ENCODE data around the gene TYMS. TPM values are rescaled to one million over a fixed set of nuclear protein-coding genes. Genes with fewer than 3 reads are reported as not detected.
A peak's percentile ranks its signal among the peaks of the same experiment; 100 is the strongest.

TYMS gene
- total and polyA plus RNA-seq, 9 of the 15 experiments (the other 6 are each of a cell fraction or from before 2014, with no cell fraction given): 69.1 to 409 (median 175) TPM

DNA sequence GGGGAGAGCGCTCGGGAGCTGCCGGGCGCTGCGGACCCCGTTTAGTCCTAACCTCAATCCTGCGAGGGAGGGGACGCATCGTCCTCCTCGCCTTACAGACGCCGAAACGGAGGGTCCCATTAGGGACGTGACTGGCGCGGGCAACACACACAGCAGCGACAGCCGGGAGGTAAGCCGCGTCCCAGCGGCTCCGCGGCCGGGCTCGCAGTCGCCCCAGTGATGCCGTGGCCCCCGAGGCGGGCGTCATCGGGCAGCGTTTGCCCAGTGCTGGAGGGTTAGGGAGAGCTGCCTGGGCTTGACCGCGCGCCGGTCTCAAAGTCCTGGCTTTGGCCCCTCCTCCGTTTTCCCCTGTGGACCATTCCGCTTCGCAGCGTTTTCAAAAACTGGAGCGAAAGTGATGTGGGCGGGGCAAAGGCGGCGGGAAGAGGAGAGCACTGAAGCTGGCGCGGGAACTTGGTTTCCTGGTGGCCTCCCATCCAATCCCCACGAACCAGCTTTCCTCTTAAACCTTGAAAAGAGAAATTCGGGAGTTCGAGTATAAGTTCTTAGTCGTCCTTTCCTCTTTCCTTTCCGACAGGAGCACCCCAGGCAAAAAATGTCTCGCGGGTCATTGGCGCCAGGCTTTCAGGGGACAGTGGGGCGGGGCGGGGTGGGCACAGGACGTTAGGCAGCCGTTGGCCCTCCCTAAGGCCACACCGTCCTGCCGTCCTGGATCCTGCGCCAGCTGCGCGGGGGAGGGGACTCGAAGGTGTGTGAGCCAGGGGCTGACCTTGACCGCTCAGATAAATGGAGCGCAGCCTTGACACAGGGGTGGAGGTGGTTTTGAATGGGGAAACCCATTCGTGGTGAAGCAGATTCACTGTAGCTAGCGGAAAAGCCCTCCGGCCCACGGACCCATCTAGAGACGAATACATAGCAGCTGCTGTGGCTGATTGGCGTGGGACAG, 821 bp downstream of the TYMS start (continued):
- TF ChIP-seq, protein P1, sequence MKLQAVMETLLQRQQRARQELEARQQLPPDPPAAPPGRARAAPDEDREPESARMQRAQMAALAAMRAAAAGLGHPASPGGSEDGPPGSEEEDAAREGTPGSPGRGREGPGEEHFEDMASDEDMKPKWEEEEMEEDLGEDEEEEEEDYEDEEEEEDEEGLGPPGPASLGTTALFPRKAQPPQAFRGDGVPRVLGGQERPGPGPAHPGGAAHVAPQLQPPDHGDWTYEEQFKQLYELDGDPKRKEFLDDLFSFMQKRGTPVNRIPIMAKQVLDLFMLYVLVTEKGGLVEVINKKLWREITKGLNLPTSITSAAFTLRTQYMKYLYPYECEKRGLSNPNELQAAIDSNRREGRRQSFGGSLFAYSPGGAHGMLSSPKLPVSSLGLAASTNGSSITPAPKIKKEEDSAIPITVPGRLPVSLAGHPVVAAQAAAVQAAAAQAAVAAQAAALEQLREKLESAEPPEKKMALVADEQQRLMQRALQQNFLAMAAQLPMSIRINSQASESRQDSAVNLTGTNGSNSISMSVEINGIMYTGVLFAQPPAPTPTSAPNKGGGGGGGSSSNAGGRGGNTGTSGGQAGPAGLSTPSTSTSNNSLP (IDR thresholded peaks at IDR 0.05; ENCODE audit: borderline replicate concordance, low read depth, low read length): no peak
- TF ChIP-seq PURB (CRISPR knock-in tag; IDR thresholded peaks at IDR 0.05; ENCODE audit: low read depth) (no peak), SIX5 (IDR thresholded peaks at IDR 0.05; ENCODE audit: borderline replicate concordance in 1 of 2, insufficient read depth in 1 of 2, low read depth in 1 of 2, low read length in 2 of 2) (0 out of 4 replicates have a peak, but pooled peaks of 1 of the 2 experiments have one; percentile 11), NR2C1 (IDR thresholded peaks at IDR 0.05) (no peak), NR2C1 (tag; IDR thresholded peaks at IDR 0.05) (no peak), MYC (IDR thresholded peaks at IDR 0.05; ENCODE audit: low read depth, low read length) (peak; percentile 56), MYC (CRISPR knock-in tag; IDR thresholded peaks at IDR 0.05; ENCODE audit: borderline replicate concordance, low read depth) (peak; percentile 63; the same call in 1 of the 2 replicates), SLC30A9 (CRISPR knock-in tag; IDR thresholded peaks at IDR 0.05) (no peak), ZSCAN32 (CRISPR knock-in tag; IDR thresholded peaks at IDR 0.05) (no peak), POLR2AphosphoS5 (IDR thresholded peaks at IDR 0.05; ENCODE audit: control insufficient read depth, insufficient read depth, low read depth, low read length) (peak; percentile 60; the same call in 1 of the 2 replicates), CREM (IDR thresholded peaks at IDR 0.05; ENCODE audit: low read depth) (peak; percentile 91), ZFP36 (IDR thresholded peaks at IDR 0.05; ENCODE audit: low read depth, low read length, partially characterized antibody) (no peak), KAT2B (IDR thresholded peaks at IDR 0.05; ENCODE audit: low read depth, low read length) (no peak), SMAD1 (IDR thresholded peaks at IDR 0.05; ENCODE audit: low read depth, low read length, partially characterized antibody) (peak; percentile 45), KDM5B (IDR thresholded peaks at IDR 0.05; ENCODE audit: insufficient replicate concordance, low read depth, low read length) (peak; percentile 91), RCOR1 (IDR thresholded peaks at IDR 0.05; ENCODE audit: borderline replicate concordance in 1 of 2, low read depth in 2 of 2, low read length in 2 of 2) (peak in 1 of 2 experiments; percentile 58; a peak in 3 of 4 replicates), TBL1XR1 (IDR thresholded peaks at IDR 0.05; ENCODE audit: low read length in 2 of 2) (no peak), ELF4 (CRISPR knock-in tag; IDR thresholded peaks at IDR 0.05) (no peak), ZBTB1 (CRISPR knock-in tag; IDR thresholded peaks at IDR 0.05; ENCODE audit: borderline replicate concordance, low read depth) (peak; percentile 59; the same call in 1 of the 2 replicates), ATF7 (IDR thresholded peaks at IDR 0.05) (peak; percentile 98), FOXK1 (CRISPR knock-in tag; IDR thresholded peaks at IDR 0.05; ENCODE audit: borderline replicate concordance) (0 out of 2 replicates have a peak, but pooled peaks have one; percentile 76), RBM25 (IDR thresholded peaks at IDR 0.05; ENCODE audit: low read depth, low read length, severe bottlenecking) (no peak), ZNF780A (CRISPR knock-in tag; IDR thresholded peaks at IDR 0.05) (no peak), SMARCA5 (IDR thresholded peaks at IDR 0.05) (no peak), SREBF1 (IDR thresholded peaks at IDR 0.05; ENCODE audit: borderline replicate concordance, low read depth, low read length) (no peak), SAP30 (IDR thresholded peaks at IDR 0.05; ENCODE audit: borderline replicate concordance, insufficient read depth, low read depth, low read length, poor library complexity, severe bottlenecking) (peak; percentile 93), PRPF4 (IDR thresholded peaks at IDR 0.05; ENCODE audit: insufficient read depth, low read depth, low read length, poor library complexity, severe bottlenecking) (peak; percentile 85)
